HG02943 (cell line): ENCODE data around the gene TSPAN5.
"Not testable (repeated sequence)": the region's sequence is repeated elsewhere in the genome, so short reads cannot be mapped to it uniquely, and the experiment has no call there.

Experiments used
- ATAC-seq: cut with Tn5 transposase; IDR thresholded peaks from one replicate; pipeline ENCODE4 v1.9.1; 2021; ENCODE audit warnings: mild to moderate bottlenecking, low read depth, moderate library complexity; ENCODE audit not compliant: unreplicated experiment

Gene TSPAN5

DNA sequence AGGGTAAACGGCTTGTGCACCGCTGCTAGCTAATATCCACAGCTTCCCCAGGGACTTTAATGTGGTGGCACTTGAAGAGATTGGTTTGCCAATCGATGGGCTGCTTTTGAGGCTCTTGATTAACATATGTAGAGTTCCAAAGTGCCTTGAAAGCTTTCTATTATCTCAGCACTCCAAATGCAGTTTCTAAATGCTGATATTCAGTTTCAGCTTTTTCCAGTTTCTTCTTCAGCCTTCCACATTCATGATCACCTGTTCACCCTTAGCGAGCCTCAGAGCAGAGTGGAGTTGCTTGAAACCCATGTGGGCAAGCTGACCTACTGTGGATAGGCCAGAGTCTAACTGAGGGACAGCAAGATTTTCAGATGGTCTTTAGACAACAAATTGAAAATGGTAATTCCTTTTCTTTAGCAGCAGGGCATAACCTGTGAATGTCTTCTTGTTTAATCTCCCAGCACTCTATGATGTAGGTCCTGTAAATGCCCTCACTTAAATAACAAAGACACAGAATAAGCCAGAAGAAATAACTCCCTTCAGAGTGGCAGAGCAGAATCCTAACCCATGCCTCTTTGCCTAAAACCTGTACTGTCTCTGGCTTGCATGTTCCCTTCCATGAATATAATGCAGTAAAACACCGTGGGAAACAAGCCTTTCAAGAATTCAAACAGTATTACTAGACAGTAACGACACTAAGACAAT lies 99.8 kb downstream of the TSPAN5 start:
- ATAC-seq: no peak

DNA sequence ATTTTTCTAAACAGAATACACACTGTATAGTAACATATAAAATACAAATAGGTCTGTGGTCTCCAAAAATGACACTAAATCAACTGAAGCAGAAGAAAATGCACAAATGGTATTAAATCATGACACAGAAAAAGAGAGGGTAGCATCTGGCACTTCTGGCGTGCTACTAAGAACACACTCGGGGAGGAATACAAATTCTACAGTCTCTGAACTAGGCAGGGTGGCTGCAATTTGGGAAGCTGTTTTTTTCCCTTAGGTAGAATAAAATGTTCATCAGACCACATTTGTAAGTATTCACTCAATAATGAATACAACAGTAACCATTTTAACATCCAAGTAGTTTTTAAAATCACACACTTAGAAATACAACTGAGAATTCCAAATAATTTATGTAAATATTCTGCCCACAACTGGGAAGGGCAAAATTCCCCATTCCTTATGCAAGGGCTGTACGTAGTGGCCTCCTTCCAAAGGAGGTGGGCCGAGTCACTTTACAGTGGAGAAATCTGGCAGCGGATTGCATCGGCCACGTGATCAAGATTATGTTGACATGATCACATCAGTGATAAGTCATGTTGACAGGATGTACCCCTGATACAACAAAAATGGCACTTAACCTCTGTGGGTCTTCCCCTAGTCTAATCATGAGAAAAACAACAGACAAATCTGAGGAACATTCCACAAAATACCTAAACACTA lies 101.1 kb downstream of the TSPAN5 start:
- no peak for ATAC-seq

DNA sequence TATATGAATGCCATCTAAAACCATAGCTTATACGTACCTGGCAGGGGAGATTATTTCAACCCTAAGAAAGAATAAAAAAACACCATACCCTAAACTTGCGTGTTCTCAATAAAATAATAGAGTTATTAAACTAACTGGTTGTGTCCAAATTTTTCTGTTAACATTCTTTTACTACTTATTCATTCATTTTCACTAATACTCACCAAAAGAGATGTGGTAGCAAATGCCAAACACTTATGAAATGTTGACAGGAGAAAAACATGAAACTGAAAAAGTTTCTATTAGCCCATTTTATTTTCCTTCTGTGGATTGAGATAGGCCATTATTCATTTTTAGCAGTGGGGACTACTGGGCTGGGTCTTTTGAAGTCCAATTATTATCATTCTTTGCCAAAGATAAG lies 102.0 kb downstream of the TSPAN5 start:
- no peak for ATAC-seq

DNA sequence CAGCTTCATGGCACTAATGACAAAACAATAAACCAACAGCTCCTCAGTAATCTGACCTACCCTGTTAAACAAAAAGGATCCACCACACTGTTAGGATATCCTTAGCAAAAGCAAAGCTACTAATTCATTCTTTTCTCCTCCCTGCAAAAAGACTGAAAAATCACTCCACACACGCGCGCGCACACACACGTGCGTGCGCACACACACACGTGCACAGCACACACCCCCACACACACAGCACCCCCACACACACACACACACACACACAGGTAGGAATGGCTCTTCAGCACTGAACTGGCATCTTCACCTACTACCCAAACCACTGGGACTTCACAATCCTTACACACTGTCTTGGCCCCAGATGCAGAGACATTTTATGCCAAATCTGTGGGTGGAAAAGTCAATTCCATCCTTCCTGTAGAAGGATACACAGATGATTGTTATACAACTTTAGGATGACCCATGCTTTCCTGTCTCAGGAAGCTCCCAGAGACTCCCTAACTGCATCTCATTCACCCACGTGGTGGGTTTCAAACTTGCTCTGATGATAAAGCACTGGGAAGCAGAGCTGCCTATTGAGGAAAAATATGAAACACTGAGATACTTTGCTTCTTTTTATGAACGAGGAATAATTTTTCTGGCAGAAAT lies 102.5 kb downstream of the TSPAN5 start:
- ATAC-seq: no peak

DNA sequence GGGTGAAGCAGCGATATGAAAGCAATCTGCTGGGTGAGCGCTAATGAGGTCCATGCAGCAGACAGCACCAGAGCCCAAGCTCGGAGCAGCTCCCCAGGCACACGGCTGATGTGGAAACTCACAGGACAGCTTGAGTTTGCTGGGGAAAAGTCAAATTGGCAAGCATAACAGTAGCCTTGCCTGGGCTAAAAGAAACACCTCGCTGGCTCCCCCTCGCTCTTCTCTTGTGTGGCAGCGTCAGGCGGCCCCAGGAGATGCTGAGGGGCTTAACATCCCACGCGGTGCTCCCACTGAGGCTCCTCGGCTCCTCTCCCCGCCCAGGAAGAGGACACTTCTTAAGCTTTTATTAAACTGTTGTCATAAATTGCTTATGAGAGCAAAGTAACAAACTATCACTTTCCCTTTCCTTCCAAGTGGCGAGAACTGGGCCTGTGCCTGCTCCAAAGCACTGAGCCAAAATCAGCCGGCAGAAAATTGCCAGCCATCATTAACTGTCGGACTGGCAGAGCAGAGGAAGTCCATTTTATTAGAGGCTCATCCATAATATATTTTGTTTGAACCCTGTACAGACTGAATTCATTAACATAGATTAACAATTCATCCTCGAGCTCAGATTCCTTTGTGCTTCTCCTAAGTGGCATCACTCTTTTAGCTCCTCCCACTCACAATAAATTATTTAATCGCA lies 111.4 kb downstream of the TSPAN5 start:
- ATAC-seq: no peak

DNA sequence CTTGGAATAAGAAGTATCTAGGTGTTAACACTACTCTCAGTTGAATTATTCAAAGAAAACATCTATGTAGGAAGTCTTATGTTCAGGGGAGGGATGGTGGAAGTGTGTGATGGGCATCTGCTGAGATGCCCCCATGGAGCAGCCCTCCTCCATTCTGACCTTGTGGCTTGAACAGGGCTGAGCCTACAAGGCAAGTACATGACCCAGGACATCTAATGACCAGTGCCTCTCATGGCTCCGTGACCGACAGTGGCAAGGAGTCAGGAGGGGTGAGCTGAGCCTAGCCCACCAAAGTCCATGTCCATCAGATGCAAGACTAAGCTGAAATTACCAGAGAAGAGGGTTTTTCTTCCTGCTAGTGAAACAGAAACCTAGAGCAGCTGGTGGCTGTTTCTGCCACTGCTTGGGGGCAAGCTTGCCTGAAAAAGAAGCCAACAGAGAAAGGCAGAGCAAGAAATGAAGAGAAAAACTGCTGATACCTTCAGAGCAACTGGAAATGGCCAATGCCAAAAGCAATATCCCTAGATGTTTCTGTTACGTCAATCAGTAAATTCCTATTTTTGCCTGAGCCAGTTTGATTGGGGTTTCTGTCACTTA lies 113.5 kb downstream of the TSPAN5 start:
- no peak for ATAC-seq

DNA sequence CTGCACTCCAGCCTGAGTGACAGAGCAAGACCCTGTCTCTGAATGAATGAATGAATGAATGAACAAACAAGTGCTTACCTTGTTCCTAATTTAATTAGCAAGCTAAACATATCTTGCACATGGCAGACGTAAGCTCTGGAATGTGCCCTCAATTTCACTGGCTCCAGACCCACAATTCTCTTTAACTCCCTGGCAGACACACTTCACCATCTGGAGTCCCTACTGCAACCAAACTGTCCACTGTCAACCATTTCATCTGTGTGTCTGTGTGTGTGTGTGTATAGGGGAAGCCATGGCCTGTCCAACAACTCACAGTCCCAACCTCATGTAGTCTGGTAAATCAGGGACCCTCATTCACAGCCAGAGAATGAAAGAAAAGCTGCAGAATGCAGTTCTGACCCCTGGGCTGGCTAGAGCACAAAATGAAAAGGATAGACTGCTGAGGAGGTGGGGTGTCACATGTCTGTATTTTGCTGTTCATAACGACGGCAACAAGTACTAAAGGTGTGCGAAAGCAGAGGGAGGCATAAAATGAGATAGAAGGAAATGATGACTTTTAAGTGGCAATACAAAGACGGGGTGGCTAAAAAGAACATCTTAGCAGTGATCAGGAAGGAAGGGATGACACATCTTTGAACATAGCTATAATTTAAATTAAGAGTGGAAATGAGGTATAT lies 114.1 kb downstream of the TSPAN5 start:
- ATAC-seq: no peak

DNA sequence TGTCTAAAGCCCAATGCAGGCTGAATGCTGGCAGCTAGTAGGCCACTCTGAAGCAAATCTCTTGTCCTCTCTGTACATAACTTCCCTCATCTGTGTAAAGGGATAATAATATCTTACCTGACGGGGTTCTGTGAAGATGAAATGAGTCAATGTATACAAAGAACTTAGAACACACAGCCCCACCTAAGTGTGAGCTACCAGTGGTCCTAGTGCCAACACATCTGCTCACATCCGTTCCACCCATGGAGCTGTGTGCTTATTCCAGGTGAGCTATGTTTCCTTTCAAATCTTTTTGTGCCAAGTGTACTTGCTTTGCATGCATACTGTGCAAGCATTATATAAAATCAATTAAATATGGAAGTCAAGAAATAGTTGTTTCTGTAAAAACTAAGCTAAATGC lies 116.4 kb downstream of the TSPAN5 start:
- ATAC-seq: no peak

DNA sequence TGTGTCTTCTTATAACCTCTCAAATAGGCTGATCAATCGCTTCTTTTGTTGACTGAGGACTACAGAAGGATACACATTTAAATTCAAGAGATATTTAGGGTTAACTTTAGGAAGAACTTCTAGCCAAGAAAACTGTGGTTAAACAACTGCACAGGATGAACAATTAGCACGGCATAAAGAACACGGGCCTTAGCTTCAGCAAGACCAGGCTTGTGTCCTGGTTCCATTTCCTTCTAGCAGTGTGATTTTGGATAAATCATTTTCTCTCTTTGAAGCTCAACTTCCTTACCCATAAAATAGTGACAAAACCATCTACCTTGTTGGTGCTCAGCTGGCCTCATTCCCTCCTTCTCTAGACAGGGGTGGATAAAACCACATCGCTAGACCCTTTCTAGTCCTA lies 117.6 kb downstream of the TSPAN5 start:
- ATAC-seq: no peak

DNA sequence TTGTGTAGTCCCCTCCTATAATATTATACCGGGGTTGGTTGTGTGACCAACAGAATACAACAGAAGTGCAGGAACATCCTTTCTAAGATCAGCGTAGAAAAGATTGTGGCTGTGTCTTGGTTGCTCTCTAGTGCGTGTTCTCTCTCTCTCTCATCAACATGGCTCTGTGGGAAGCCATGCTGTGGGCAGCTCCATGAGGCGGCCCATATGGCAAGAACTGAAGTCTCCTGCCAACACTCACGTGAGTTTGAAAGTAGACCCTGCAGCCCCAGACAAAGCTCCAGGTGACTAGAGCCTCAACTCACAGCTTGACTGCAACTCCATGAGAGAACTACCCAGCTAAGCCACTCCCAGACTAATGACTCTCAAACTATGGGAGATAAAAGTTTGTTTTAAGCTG lies 118.7 kb downstream of the TSPAN5 start:
- no peak for ATAC-seq

DNA sequence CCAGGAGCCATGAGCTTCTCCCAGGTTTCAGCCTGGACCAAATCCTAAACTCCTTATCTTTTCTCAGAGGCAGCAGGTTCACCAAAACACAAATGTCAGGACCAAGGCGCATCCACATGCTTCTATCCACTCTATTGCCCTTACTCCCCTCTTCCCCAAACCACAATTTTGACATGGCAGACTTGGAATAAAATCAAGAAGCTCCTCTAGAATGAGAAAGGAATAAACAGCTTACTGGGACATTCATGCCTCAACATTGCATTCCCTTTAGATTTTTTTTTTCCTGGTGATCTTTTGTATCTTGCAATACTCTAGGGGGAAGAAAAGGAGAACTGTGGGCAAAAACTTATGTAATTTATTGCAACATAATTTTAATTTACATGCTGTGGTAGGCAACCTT lies 119.1 kb downstream of the TSPAN5 start:
- no peak for ATAC-seq

DNA sequence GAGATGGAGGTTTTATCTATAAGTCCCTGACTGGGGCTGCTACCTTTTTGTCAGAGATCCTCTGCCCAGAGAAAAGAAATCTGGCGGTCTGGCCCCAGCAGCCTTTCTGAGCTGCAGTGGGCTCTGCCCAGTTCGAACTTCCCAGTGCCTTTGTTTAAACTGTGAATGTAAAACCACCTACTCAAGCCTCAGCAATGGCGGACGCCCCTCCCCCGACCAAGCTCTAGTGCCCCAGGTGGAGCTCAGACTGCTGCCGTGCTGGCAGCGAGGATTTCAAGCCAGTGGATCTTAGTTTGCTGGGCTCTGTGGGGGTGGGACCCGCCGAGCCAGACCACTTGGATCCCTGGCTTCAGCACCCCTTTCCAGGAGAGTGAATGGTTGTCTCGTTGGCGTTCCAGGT lies 121.8 kb downstream of the TSPAN5 start:
- no peak for ATAC-seq

DNA sequence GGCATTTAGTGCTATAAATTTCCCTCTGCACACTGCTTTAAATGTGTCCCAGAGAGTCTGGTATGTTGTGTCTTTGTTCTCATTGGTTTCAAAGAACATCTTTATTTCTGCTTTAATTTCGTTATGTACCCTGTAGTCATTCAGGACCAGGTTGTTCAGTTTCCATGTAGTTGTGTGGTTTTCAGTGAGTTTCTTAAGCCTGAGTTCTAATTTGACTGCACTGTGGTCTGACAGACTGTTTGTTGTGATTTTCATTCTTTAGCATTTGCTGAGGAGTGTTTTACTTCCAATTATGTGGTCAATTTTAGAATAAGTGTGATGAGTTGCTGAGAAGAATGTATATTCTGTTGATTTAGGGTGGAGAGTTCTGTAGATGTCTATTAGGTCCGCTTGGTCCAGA lies 124.3 kb downstream of the TSPAN5 start:
- ATAC-seq: not testable (repeated sequence)

DNA sequence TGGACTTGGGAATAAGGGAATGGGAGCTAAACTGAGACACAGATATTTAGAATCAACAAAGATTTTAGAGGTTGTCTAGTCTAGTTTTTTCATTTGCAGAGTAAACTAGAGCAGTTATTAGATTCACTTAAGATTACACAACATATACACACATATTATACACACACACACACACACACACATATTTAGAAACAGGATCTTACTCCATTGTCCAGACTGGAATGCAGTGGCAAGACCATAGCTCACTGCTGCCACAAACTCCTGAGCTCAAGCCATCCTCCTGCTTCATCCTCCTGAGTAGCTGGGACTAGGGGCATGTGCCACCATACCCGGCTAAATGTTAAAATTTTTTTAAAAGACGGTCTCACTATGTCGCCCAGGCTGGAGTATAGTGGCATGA lies 127.8 kb downstream of the TSPAN5 start:
- no peak for ATAC-seq

DNA sequence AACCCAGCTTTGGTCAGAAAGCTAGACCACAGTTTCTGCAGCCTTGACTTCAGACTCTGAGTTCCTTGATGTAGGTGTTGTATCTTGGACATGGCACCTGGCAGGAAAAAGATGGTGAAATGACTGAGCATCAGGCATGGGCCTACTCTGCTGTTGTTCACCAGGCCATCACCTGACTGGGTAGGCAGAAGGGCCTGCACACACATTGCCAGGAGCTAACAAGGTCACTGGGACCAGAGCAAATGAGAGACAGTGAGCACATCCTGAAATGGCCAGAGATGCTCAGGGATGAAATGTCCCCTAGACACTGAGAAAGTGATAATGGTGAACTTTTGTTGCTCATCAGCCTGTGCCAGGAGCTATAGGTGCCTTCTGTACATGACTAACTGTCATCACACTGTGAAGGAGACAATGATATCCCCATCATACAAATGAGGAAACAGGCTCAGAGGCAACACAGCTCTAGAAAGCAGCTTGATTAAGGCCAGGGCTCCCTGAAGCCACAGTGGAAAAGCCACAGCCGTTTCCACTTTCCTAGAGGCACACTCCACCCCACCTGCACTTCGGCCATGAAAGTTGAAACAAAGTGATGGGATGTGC lies 128.3 kb downstream of the TSPAN5 start:
- no peak for ATAC-seq

DNA sequence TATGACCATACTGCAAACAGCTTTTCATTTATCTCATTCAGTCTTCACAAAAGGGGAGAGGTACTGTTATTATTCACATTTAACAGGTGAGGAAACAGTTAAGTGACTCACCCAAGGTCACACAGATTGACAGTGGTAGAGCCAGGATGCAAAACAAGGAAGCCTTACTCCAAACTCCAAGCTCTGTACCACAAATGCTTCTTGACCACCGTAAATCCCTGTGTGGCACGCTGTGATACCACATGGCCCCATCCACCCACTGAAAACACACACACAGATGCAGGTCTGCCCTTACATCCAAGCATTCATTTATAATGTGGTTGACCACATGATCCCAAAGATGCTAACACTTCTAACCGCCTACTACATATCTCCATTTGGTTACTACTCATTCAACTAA lies 129.5 kb downstream of the TSPAN5 start:
- no peak for ATAC-seq

DNA sequence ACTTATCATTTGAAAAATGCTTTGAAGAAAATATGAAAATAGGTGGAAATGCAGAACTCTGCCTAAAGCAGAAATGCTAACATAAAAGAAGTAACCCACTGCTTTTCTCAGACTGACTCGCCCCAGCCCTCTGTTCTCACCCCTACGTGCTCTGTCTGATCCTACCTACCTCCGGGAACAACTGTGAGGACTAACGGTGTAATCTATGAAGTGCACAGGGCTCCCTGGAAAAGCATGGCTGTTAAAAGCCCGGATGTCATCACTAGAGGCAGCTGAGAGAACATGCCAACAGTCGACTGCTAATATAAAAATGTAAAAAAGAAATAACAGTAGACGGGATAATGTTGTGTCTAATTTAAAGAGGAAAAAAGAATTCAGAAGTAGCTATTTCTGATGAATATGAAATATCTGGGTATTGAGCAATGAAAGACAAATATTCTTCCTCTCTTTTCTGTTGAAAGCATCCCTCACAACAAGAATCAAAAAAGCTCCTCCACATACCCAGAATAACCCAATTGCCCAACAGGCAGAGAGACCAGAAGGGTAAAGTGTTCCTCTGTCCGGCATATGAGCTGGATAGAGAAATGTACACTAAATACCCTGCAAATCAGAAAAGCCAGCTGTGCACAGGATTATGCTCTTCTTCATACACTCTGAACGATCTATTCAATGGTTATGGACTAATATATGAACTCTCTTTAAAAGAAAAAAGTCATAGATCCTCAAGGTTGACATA lies 130.7 kb downstream of the TSPAN5 start:
- ATAC-seq: no peak

DNA sequence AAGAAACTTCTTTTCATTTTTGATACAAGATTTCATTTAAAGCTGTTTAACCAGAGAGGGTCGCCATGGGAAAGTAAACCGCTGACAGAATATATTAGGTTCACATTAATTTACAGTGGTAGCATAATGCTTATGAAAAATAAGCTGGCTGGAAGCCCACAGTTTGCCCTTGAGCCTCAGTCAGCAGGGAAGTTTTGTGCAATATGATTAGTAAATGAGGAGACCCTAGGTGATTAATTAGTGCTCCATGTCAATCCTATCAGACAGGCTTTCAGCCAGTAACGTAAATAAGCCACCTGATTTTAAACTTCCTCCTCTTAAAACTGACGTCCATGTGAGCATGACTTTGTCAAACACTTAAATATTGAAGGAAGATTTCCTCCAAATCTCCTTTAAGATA lies 134.2 kb downstream of the TSPAN5 start:
- ATAC-seq: no peak

DNA sequence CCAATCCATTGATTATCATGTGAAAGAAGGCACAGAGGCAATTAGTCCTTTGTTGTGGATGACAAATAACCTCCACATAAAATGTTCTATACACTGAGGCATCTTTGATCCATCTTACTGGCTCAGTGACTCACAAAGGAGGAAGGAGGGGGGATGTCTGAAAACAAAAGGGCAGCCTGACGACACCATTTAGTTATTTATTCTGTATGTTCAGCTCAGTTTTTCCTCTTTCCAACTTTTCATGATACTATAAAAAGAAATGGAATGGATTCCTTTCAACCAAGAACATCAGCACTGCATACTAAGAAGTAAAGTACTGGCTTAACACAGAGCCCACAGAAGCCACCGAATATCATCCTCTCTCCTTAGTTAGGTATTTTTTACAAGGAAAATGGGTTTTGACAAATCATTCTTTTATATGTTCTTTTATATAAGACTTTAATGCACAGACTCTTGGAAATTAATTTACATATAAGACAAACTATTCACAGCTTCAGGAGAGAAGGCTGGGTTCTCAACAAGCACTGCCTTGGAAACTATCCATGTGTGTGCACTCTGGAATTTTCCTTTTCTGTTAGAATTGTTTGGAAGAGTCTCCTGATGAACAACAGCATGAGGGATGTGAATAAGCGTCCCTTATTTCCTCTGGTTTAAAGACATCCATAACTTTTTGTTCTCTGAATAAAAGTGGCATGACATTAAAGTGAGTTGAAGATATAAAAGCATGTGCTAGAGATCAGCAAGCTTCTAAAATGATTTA lies 135.6 kb downstream of the TSPAN5 start:
- no peak for ATAC-seq
